NCI-H526 treated with DMSO at 0.1 percent for 48 hours (cell line): ENCODE measurements around the gene PIAS4.

Experiments used
- DNase-seq: peaks from one replicate; lab custom pipeline; 2025; lab: John Stamatoyannopoulos, UW

The PIAS4 gene

DNA sequence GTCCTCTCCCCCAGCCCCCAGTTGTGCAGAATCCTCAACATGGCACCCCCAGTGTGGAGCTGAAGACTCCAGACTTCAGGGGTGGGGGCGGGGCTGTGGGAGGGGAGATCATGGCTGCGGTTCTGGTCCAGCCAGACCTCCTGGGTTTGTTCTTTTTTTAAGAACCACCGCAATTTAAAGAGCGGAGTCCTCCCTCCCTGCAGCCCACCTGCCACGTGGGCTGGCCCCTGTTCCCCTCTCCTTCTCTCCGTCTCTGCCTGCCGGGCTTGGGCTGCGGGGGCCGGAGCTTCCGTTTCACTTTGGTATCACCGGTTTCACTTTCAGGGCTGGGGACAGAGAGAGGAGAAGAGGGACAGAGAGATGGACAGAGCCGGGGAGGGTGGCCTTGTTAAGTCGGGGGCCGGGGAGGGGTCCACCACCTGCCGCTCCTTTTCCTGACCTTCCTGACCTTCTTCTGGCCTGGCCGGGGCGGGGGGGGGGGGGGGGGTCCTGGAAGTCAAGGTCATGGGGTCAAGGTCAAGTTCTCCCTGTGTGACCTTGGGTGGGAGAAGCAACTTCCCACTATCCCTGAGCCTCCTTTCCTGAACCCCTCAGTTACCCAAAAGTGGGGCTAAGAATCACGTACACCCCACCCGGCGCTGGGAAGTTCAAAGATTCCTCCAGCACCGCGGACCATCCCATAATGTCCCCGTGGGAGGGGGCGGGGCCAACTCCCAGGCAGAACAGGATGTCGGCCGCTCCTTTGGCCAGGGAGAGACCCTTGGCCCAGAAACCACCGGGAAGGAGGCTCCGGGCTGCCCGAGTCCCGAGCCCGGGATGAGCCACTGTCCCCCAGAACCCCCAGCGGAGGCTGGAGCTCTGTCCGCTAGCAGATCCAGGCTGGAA lies 70.5 kb downstream of the PIAS4 start:
- DNase-seq: no peak

DNA sequence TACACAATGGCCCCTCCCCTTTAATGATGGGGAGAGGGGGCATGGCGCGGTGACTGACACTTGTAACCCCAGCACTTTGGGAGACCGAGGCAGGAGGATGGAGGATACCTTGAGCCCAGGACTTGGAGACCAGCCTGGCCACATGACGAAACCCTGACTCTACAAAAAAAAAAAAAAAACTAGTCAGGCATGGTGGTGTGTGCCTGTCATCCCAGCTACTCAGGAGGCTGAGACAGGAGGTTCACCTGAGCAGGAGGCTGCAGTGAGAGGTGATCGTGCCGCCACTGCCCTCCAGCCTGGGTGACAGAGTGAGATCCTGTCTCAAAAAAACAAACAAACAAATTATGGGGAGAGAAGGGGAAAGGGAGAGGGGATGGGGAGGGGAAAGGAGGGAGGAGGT lies 72.9 kb downstream of the PIAS4 start:
- DNase-seq: no peak

DNA sequence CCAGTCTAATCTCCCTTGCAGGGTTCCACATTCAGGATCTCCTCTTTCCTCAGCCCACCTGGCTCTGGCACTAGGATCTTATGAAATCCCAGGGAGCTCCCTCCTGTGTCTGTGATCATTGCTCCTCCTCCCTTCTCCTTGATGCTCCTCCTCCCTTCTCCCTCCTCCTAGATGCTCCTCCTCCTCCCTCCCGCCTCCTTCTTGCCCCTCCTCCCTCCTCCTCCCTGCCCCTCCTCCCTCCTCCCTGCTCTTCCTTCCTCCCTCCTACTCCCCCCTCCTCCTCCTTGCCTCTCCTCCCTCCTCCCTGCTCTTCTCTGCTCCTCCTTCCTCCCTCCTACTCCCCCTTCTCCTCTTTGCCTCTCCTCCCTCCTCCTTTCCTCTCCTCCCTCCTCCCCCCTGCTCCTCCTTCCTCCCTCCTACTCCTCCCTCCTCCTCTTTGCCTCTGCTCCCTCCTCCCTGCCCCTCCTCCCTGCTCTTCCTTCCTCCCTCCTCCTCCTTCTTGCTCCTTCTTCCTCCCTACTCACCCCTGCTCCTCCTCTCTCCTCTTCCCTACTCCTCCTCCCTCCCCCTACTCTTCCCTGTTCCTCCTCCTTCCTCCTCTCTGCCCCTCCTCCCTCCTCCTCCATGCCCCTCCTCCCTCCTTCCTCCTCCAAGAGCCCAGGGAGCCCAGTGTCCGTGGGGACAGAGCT lies 74.0 kb downstream of the PIAS4 start:
- no peak for DNase-seq

DNA sequence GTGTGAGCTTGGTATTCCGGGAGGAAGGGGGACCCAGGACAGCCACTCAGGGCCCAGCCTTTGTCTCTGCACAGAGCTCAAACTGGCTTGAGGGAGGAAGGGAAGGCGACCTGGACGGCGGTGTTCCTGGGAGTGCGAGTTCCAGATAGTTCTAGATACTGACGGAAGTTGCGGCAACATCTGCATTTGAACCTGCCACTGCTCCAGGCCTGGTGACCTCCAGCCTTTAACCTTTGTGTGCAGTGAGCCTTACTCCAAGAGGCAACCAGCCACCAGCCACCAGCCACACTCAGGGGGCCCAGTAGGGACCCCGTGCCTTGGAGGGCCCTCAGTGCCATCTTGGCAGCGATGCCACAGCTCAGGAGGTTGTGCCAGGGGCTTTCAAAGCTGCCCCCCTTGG lies 74.6 kb downstream of the PIAS4 start:
- DNase-seq: no peak

DNA sequence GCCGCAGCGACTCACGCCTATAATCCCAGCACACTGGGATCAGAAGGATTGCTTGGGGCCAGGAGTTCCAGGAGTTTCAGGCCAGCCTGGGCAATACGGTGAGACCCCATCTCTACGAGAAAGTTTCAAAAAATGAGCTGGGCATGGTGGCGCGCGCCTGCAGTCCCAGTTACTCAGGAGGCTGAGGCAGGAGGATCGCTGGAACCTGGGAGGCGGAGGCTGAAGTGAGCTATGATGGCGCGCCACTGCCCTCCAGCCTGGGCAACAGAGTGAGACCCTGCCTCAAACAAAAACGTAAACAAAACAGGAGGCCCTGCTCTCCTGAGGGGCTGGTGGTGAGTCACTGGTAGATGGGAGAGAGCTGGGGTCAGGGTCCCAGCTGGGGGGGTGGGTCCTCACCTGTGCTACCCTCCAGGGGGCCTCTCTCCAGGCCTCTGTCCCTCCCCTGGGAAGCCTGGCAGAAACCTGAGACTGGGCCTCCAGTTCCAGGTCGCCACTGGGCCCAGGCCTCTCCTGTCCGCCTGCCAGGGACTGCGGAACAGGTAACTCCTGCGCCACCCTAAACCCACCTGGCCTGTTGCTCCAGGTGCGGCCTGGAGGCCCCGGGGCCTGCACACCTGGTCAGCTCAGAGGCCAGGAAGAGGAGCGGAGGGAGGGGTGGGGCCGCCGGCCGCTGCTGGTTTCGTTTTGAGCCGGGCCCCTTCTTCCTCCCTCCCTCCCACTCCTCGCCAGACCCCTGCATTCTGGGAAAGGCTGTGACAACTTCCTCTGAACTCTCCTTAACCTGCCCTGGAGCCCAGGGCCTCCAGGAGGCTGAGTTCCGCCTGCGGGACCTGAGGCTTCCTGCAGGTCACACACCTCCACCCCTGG lies 76.4 kb downstream of the PIAS4 start:
- no peak for DNase-seq

DNA sequence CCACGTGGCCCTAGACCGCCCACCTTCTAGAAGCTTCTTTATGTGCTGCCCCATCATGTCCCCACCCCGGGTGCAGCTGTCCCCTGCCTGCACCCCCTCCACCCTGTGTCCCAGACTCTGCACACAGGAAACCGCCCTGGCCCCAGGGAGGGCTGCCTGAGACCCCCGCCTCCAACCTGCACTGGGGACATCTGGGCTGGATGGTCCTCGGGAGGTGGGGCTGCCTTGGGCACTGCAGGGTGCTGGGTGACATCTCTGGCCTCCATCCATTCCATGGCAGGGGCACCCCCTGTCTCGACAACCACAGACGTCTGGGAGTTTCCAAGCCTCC lies 77.0 kb downstream of the PIAS4 start:
- no peak for DNase-seq

DNA sequence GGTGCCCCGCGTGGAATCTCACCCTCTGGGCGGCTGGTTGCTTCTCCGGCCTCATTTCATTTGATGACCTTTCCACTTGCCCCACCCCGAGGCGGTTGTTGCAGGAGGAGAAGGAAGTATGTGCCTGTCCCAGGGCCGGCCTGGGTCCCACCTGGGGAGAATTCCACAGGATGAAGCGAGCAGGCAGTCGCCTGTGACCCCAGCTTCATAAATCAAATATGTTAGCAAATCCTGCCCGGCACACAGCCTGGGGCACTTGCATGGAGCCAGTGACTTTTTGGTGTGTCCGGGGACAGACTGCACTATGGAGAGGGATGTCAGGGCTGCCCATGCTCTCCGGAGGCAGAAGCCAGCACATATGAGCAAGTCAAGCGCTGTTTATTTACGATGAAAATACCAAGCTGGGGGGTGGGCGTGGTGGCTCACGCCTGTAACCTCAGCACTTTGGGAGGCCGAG lies 78.9 kb downstream of the PIAS4 start:
- no peak for DNase-seq

DNA sequence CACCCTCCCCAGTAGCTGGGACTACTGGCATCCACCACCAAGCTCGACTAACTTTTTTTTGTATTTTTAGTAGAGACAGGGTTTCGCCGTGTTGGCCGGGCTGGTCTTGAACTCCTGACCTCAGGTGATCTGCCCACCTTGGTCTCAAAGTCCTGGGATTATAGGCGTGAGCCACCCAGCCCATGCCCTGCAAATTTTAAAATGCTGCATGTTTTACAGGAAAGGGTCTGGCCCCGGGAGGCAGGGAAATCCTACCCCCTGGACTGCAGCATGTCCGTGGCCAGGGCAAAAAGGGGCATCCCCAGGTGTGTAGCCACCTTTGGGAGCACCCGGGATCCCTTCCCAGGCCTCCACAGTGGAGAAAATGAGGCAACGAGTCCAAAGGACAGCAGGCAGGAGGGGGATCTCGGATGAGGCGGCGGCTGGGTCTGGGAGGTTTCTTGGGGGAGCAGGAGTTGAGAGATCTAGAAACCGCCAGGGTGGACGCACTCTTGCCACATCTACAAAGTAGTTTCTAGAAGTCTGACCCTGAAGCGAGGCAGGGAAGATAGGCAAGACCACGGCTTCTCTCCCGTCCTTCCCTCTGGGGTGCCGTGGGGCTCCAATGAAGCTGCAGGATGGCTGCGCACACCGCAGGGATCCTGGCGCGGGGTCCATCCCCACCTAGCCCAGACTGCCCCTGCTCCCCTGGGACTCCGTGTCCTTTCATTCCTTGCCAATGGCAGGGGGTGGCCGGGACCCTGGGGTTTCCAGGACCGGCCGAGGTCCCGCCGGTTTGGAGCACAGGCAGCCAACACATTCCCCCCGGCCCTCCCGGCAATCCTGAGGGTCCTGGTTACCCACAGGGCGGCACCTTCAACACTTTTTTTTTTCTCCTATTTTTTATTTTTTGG lies 80.5 kb downstream of the PIAS4 start:
- DNase-seq: no peak

DNA sequence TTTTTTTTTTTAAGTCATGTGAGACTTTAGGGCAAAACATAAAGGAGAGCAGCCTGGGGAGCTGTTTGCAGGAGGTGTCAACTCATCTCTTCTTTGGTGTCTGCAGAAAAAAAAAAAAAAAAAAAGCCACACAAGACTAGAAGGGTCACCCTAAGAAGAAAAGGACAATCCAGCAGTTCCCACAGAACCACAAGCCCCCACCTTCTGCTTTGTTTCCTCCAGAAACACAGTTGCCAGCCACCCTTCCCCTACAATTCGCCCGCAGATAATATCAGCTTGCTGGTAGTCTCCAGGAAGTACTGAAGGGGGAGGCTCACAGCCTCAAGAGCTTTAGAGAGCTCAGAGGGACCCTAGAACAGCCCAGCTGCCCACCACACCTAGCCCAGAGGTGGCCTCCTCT lies 81.4 kb downstream of the PIAS4 start:
- no peak for DNase-seq
